ENCODE data around the gene DCC.
A peak's percentile ranks its signal among the peaks of the same experiment; 100 is the strongest.

DCC gene

GRCh38 chr18:52670896-52671295 is 330.9 kb downstream of the DCC start:
- 24% methylated on average over 2 of the region's 3 CpGs for WGBS (ENCODE audit: insufficient coverage)
- H3K9me3 ChIP-seq (ENCODE audit: control extremely low read depth in 1 of 5, control insufficient read depth in 4 of 5, insufficient read depth in 2 of 5, low read depth in 1 of 5, low read length in 4 of 5) = no peaks in the 10 kb centered on the region
- H3K4me1 ChIP-seq (ENCODE audit: control extremely low read depth in 1 of 4, control insufficient read depth in 4 of 4, insufficient read depth in 4 of 4, low read length in 3 of 4) = no peaks in the 10 kb centered on the region
- peak in 1 of 3 donors; percentile 1 for DNase-seq
- H3K27me3 ChIP-seq (replicated peaks in 2 of 5; ENCODE audit: control insufficient read depth in 4 of 5, insufficient read depth in 5 of 5, low read length in 4 of 5) = no peaks in the 10 kb centered on the region
- no peaks in the 10 kb centered on the region for H3K36me3 ChIP-seq (ENCODE audit: control insufficient read depth in 4 of 4, insufficient read depth in 4 of 4, low read length in 3 of 4)
- ChIA-PET POLR2A (no interaction called here), CTCF (no interaction called here)
- H3K27ac ChIP-seq (ENCODE audit: insufficient read depth in 1 of 2, low read depth in 1 of 2, low read length in 2 of 2, poor library complexity in 1 of 2, severe bottlenecking in 2 of 2) = no peak overlapping the region
- H3K4me3 ChIP-seq (ENCODE audit: control insufficient read depth in 1 of 7, extremely low read depth in 1 of 7, insufficient read depth in 4 of 7, low read depth in 2 of 7, low read length in 6 of 7) = no peak overlapping the region

- H3K4me1 ChIP-seq (ENCODE audit: control extremely low read depth in 1 of 4, control insufficient read depth in 4 of 4, insufficient read depth in 4 of 4, low read length in 3 of 4) = no peaks in the 10 kb centered on the region
- DNase-seq = no peak
- H3K4me3 ChIP-seq (ENCODE audit: control insufficient read depth in 1 of 7, extremely low read depth in 1 of 7, insufficient read depth in 4 of 7, low read depth in 2 of 7, low read length in 6 of 7) = no peak overlapping the region
- CTCF ChIA-PET = interaction anchor here (1.1 kb wide), 1 partner anchor 32 kb away, joined by 3 read pairs; no protein-coding TSS in a partner anchor
- H3K27ac ChIP-seq (ENCODE audit: insufficient read depth in 1 of 2, low read depth in 1 of 2, low read length in 2 of 2, poor library complexity in 1 of 2, severe bottlenecking in 2 of 2) = no peak overlapping the region
- H3K27me3 ChIP-seq (replicated peaks in 2 of 5; ENCODE audit: control insufficient read depth in 4 of 5, insufficient read depth in 5 of 5, low read length in 4 of 5) = no peaks in the 10 kb centered on the region
- no peaks in the 10 kb centered on the region for H3K9me3 ChIP-seq (ENCODE audit: control extremely low read depth in 1 of 5, control insufficient read depth in 4 of 5, insufficient read depth in 2 of 5, low read depth in 1 of 5, low read length in 4 of 5)
- WGBS (ENCODE audit: insufficient coverage) = 74% methylated on average over 2 of the region's 3 CpGs
- POLR2A ChIA-PET = no interaction called here
- no peaks in the 10 kb centered on the region for H3K36me3 ChIP-seq (ENCODE audit: control insufficient read depth in 4 of 4, insufficient read depth in 4 of 4, low read length in 3 of 4)
Observed at GRCh38 chr18:52678034-52678433, 338.0 kb downstream of the DCC start.

GRCh38 chr18:52678551-52678950 is 338.6 kb downstream of the DCC start:
- ChIA-PET CTCF (interaction anchor here (1.1 kb wide), 1 partner anchor 33 kb away, joined by 3 read pairs; no protein-coding TSS in a partner anchor), POLR2A (no interaction called here)
- Histone ChIP-seq H3K36me3 (ENCODE audit: control insufficient read depth in 4 of 4, insufficient read depth in 4 of 4, low read length in 3 of 4) (no peaks in the 10 kb centered on the region), H3K27me3 (replicated peaks in 2 of 5; ENCODE audit: control insufficient read depth in 4 of 5, insufficient read depth in 5 of 5, low read length in 4 of 5) (no peaks in the 10 kb centered on the region), H3K4me3 (ENCODE audit: control insufficient read depth in 1 of 7, extremely low read depth in 1 of 7, insufficient read depth in 4 of 7, low read depth in 2 of 7, low read length in 6 of 7) (no peak overlapping the region), H3K27ac (ENCODE audit: insufficient read depth in 1 of 2, low read depth in 1 of 2, low read length in 2 of 2, poor library complexity in 1 of 2, severe bottlenecking in 2 of 2) (no peak overlapping the region), H3K9me3 (ENCODE audit: control extremely low read depth in 1 of 5, control insufficient read depth in 4 of 5, insufficient read depth in 2 of 5, low read depth in 1 of 5, low read length in 4 of 5) (no peaks in the 10 kb centered on the region), H3K4me1 (ENCODE audit: control extremely low read depth in 1 of 4, control insufficient read depth in 4 of 4, insufficient read depth in 4 of 4, low read length in 3 of 4) (no peaks in the 10 kb centered on the region)
- no peak for DNase-seq
- 81% methylated on average over 7 of the region's 8 CpGs for WGBS (ENCODE audit: insufficient coverage)

GRCh38 chr18:52679354-52679753 is 339.4 kb downstream of the DCC start:
- ChIA-PET CTCF (no interaction called here), POLR2A (no interaction called here)
- no peak for DNase-seq
- Histone ChIP-seq H3K36me3 (ENCODE audit: control insufficient read depth in 4 of 4, insufficient read depth in 4 of 4, low read length in 3 of 4) (no peaks in the 10 kb centered on the region), H3K9me3 (ENCODE audit: control extremely low read depth in 1 of 5, control insufficient read depth in 4 of 5, insufficient read depth in 2 of 5, low read depth in 1 of 5, low read length in 4 of 5) (no peaks in the 10 kb centered on the region), H3K27ac (ENCODE audit: insufficient read depth in 1 of 2, low read depth in 1 of 2, low read length in 2 of 2, poor library complexity in 1 of 2, severe bottlenecking in 2 of 2) (no peak overlapping the region), H3K27me3 (replicated peaks in 2 of 5; ENCODE audit: control insufficient read depth in 4 of 5, insufficient read depth in 5 of 5, low read length in 4 of 5) (no peaks in the 10 kb centered on the region), H3K4me3 (ENCODE audit: control insufficient read depth in 1 of 7, extremely low read depth in 1 of 7, insufficient read depth in 4 of 7, low read depth in 2 of 7, low read length in 6 of 7) (no peak overlapping the region), H3K4me1 (ENCODE audit: control extremely low read depth in 1 of 4, control insufficient read depth in 4 of 4, insufficient read depth in 4 of 4, low read length in 3 of 4) (no peaks in the 10 kb centered on the region)
- WGBS (ENCODE audit: insufficient coverage) = no CpG with 5 or more reads among the region's 2 CpGs

- Histone ChIP-seq H3K9me3 (ENCODE audit: control extremely low read depth in 1 of 5, control insufficient read depth in 4 of 5, insufficient read depth in 2 of 5, low read depth in 1 of 5, low read length in 4 of 5) (no peaks in the 10 kb centered on the region), H3K27ac (ENCODE audit: insufficient read depth in 1 of 2, low read depth in 1 of 2, low read length in 2 of 2, poor library complexity in 1 of 2, severe bottlenecking in 2 of 2) (no peak overlapping the region), H3K4me1 (ENCODE audit: control extremely low read depth in 1 of 4, control insufficient read depth in 4 of 4, insufficient read depth in 4 of 4, low read length in 3 of 4) (no peaks in the 10 kb centered on the region), H3K27me3 (replicated peaks in 2 of 5; ENCODE audit: control insufficient read depth in 4 of 5, insufficient read depth in 5 of 5, low read length in 4 of 5) (no peaks in the 10 kb centered on the region), H3K4me3 (ENCODE audit: control insufficient read depth in 1 of 7, extremely low read depth in 1 of 7, insufficient read depth in 4 of 7, low read depth in 2 of 7, low read length in 6 of 7) (no peak overlapping the region), H3K36me3 (ENCODE audit: control insufficient read depth in 4 of 4, insufficient read depth in 4 of 4, low read length in 3 of 4) (no peaks in the 10 kb centered on the region)
- POLR2A ChIA-PET = no interaction called here
- CTCF ChIA-PET = no interaction called here
- 8% methylated on average over 2 of the region's 4 CpGs for WGBS (ENCODE audit: insufficient coverage)
- DNase-seq = no peak
Observed at GRCh38 chr18:52682260-52682659, 342.3 kb downstream of the DCC start.

- H3K4me1 ChIP-seq (ENCODE audit: control extremely low read depth in 1 of 4, control insufficient read depth in 4 of 4, insufficient read depth in 4 of 4, low read length in 3 of 4) = no peaks in the 10 kb centered on the region
- POLR2A ChIA-PET = no interaction called here
Observed at GRCh38 chr18:52685316-52685715, 345.3 kb downstream of the DCC start.

GRCh38 chr18:52691841-52692240 is 351.8 kb downstream of the DCC start:
- H3K4me3 ChIP-seq (ENCODE audit: control insufficient read depth in 1 of 7, extremely low read depth in 1 of 7, insufficient read depth in 4 of 7, low read depth in 2 of 7, low read length in 6 of 7) = no peak overlapping the region
- DNase-seq = no peak
- H3K27ac ChIP-seq (ENCODE audit: insufficient read depth in 1 of 2, low read depth in 1 of 2, low read length in 2 of 2, poor library complexity in 1 of 2, severe bottlenecking in 2 of 2) = no peak overlapping the region
- CTCF ChIA-PET = no interaction called here
- POLR2A ChIA-PET = no interaction called here
- no peaks in the 10 kb centered on the region for H3K9me3 ChIP-seq (ENCODE audit: control extremely low read depth in 1 of 5, control insufficient read depth in 4 of 5, insufficient read depth in 2 of 5, low read depth in 1 of 5, low read length in 4 of 5)
- H3K27me3 ChIP-seq (replicated peaks in 2 of 5; ENCODE audit: control insufficient read depth in 4 of 5, insufficient read depth in 5 of 5, low read length in 4 of 5) = no peaks in the 10 kb centered on the region
- no peaks in the 10 kb centered on the region for H3K4me1 ChIP-seq (ENCODE audit: control extremely low read depth in 1 of 4, control insufficient read depth in 4 of 4, insufficient read depth in 4 of 4, low read length in 3 of 4)
- no peaks in the 10 kb centered on the region for H3K36me3 ChIP-seq (ENCODE audit: control insufficient read depth in 4 of 4, insufficient read depth in 4 of 4, low read length in 3 of 4)

More at GRCh38 chr18:52685316-52685715, 345.3 kb downstream of the DCC start:
- no peak for DNase-seq
- Histone ChIP-seq H3K4me3 (ENCODE audit: control insufficient read depth in 1 of 7, extremely low read depth in 1 of 7, insufficient read depth in 4 of 7, low read depth in 2 of 7, low read length in 6 of 7) (no peak overlapping the region), H3K27ac (ENCODE audit: insufficient read depth in 1 of 2, low read depth in 1 of 2, low read length in 2 of 2, poor library complexity in 1 of 2, severe bottlenecking in 2 of 2) (no peak overlapping the region), H3K9me3 (ENCODE audit: control extremely low read depth in 1 of 5, control insufficient read depth in 4 of 5, insufficient read depth in 2 of 5, low read depth in 1 of 5, low read length in 4 of 5) (no peaks in the 10 kb centered on the region), H3K27me3 (replicated peaks in 2 of 5; ENCODE audit: control insufficient read depth in 4 of 5, insufficient read depth in 5 of 5, low read length in 4 of 5) (no peaks in the 10 kb centered on the region), H3K36me3 (ENCODE audit: control insufficient read depth in 4 of 4, insufficient read depth in 4 of 4, low read length in 3 of 4) (no peaks in the 10 kb centered on the region)
- 100% methylated on average over 1 of the region's 1 CpG for WGBS (ENCODE audit: insufficient coverage)
- CTCF ChIA-PET = no interaction called here

All from common myeloid progenitor, CD34-positive (primary cell).